Ishikawa (cell line): Measurements from ENCODE around the gene SCAF11.

Experiments used
- CEBPB ChIP-seq: IDR thresholded peaks from 2 replicates; pipeline ENCODE4 v1.6.1; 2012
- EGR1 ChIP-seq: IDR thresholded peaks from 2 replicates; pipeline ENCODE4 v1.6.1; 2012
- EP300 ChIP-seq: IDR thresholded peaks from 2 replicates; pipeline ENCODE4 v1.6.1; 2012; ENCODE audit warnings: borderline replicate concordance
- FOXM1 ChIP-seq: IDR thresholded peaks from 2 replicates; pipeline ENCODE4 v1.6.1; 2012; ENCODE audit warnings: low read depth, borderline replicate concordance
- MAX ChIP-seq: IDR thresholded peaks from 2 replicates; pipeline ENCODE4 v1.6.1; 2012
- NFIC ChIP-seq: IDR thresholded peaks from 2 replicates; pipeline ENCODE4 v1.6.1; 2012
- RAD21 ChIP-seq: IDR thresholded peaks from 2 replicates; pipeline ENCODE4 v1.6.1; 2012; ENCODE audit warnings: low read depth
- REST ChIP-seq: IDR thresholded peaks from 2 replicates; pipeline ENCODE4 v1.6.1; 2012; ENCODE audit warnings: low read depth, mild to moderate bottlenecking
- TAF1 ChIP-seq: IDR thresholded peaks from 2 replicates; pipeline ENCODE4 v1.6.1; 2012; ENCODE audit warnings: low read depth, mild to moderate bottlenecking
- TCF12 ChIP-seq: IDR thresholded peaks from 2 replicates; pipeline ENCODE4 v1.6.1; 2012; ENCODE audit warnings: low read depth
- TEAD4 ChIP-seq: IDR thresholded peaks from 2 replicates; pipeline ENCODE4 v1.6.1; 2012
- USF1 ChIP-seq: IDR thresholded peaks from 2 replicates; pipeline ENCODE4 v1.6.1; 2012
- YY1 ChIP-seq: IDR thresholded peaks from 2 replicates; pipeline ENCODE4 v1.6.1; 2012; ENCODE audit warnings: low read depth
- ZBTB7A ChIP-seq: IDR thresholded peaks from 2 replicates; pipeline ENCODE4 v1.6.1; 2012; ENCODE audit warnings: low read depth

SCAF11 gene

GRCh38 chr12:45898094-45898493 lies 92.3 kb downstream of the SCAF11 start:
- TF ChIP-seq MAX (no peak), CEBPB (no peak), ZBTB7A (no peak), TCF12 (no peak), FOXM1 (no peak), USF1 (no peak), NFIC (no peak), EGR1 (no peak), YY1 (no peak), RAD21 (no peak), EP300 (no peak), REST (no peak)

GRCh38 chr12:45895961-45896360 lies 94.4 kb downstream of the SCAF11 start:
- TF ChIP-seq MAX (no peak), TAF1 (no peak), EP300 (no peak), TCF12 (no peak), EGR1 (no peak), YY1 (no peak), CEBPB (no peak)

GRCh38 chr12:45893240-45893639 lies 97.1 kb downstream of the SCAF11 start:
- TF ChIP-seq EP300 (no peak), REST (no peak), MAX (no peak), RAD21 (no peak; the same call in 1 of the 2 replicates), ZBTB7A (no peak), YY1 (no peak), NFIC (no peak), FOXM1 (no peak), TEAD4 (no peak), CEBPB (no peak), USF1 (no peak)

GRCh38 chr12:45890276-45890675 lies 100.1 kb downstream of the SCAF11 start:
- TF ChIP-seq TCF12 (no peak), REST (no peak), YY1 (no peak), NFIC (no peak), FOXM1 (no peak), RAD21 (no peak), TEAD4 (no peak), EGR1 (no peak), MAX (no peak), TAF1 (no peak), CEBPB (no peak)

- TF ChIP-seq NFIC: no peak
- no peak for TF ChIP-seq YY1
- no peak for TF ChIP-seq ZBTB7A
- TF ChIP-seq REST: no peak
- TF ChIP-seq USF1: no peak
- no peak for TF ChIP-seq MAX
- no peak for TF ChIP-seq EP300
- no peak for TF ChIP-seq EGR1
Observed at GRCh38 chr12:45887544-45887943, 102.8 kb downstream of the SCAF11 start.
